Mesodermal cell (in vitro differentiated cells): ENCODE data around the gene C3orf80.

Source experiments
- H3K27ac ChIP-seq: 2 replicates; pipeline ENCODE4 v1.7.0; 2013; ENCODE audit warnings: mild to moderate bottlenecking, low read depth, low read length, moderate library complexity; ENCODE audit not compliant: severe bottlenecking
- H3K36me3 ChIP-seq: 2 replicates; pipeline ENCODE4 v1.7.1; 2013; ENCODE audit warnings: mild to moderate bottlenecking, low read length, moderate library complexity; ENCODE audit not compliant: control insufficient read depth, insufficient read depth
- H3K4me1 ChIP-seq: one replicate; pipeline ENCODE4 v1.7.1; 2013; ENCODE audit warnings: mild to moderate bottlenecking, low read length; ENCODE audit not compliant: insufficient read depth, control insufficient read depth, poor library complexity, severe bottlenecking
- H3K4me3 ChIP-seq: 2 replicates; pipeline ENCODE4 v1.7.0; 2013; ENCODE audit warnings: low read length, control low read depth, mild to moderate bottlenecking; ENCODE audit not compliant: insufficient read depth, poor library complexity, severe bottlenecking; ENCODE audit errors: extremely low read depth
- H3K9me3 ChIP-seq: 2 replicates; pipeline ENCODE4 v1.7.1; 2013; ENCODE audit warnings: mild to moderate bottlenecking, low read length, moderate library complexity; ENCODE audit not compliant: control insufficient read depth
- WGBS, 2 experiments: methylation state at CpG; one replicate each; pipeline ENCODE4 v1.1.5; 2013; ENCODE audit warnings: missing lambda C conversion rate in 2 of 2; ENCODE audit not compliant: insufficient coverage in 2 of 2; 5-methylcytosine and 5-hydroxymethylcytosine counted together

Gene C3orf80

GRCh38 chr3:160245261-160245800 lies 20.1 kb downstream of the C3orf80 start:
- no peaks in the 10 kb centered on the region for H3K36me3 ChIP-seq
- H3K4me1 ChIP-seq: no peaks in the 10 kb centered on the region
- WGBS, 2 experiments: 86 to 94% methylated on average over 6 to 7 of the region's 9 CpGs
- no peak overlapping the region for H3K4me3 ChIP-seq
- H3K9me3 ChIP-seq: no peaks in the 10 kb centered on the region
- no peak overlapping the region for H3K27ac ChIP-seq

- no peaks in the 10 kb centered on the region for H3K36me3 ChIP-seq
- H3K4me1 ChIP-seq: no peaks in the 10 kb centered on the region
- WGBS, 2 experiments: no CpG with 5 or more reads among the region's 1 CpG
- H3K9me3 ChIP-seq: no peaks in the 10 kb centered on the region
- H3K27ac ChIP-seq: no peak overlapping the region
- no peak overlapping the region for H3K4me3 ChIP-seq
These were observed 22.5 kb downstream of the C3orf80 start for GRCh38 chr3:160247766-160248165.

- no peaks in the 10 kb centered on the region for H3K9me3 ChIP-seq
- H3K27ac ChIP-seq: no peak overlapping the region
- no peak overlapping the region for H3K4me3 ChIP-seq
These were observed 28.1 kb downstream of the C3orf80 start for GRCh38 chr3:160253298-160253697.

GRCh38 chr3:160257606-160258005 lies 32.4 kb downstream of the C3orf80 start:
- Histone ChIP-seq H3K36me3 (no peaks in the 10 kb centered on the region), H3K9me3 (no peaks in the 10 kb centered on the region), H3K4me1 (no peaks in the 10 kb centered on the region), H3K4me3 (no peak overlapping the region), H3K27ac (no peak overlapping the region)
- 100% methylated on average over 1 of the region's 2 CpGs; no CpG with 5 or more reads in 1 of the 2 experiments for WGBS, 2 experiments

More at GRCh38 chr3:160253298-160253697, 28.1 kb downstream of the C3orf80 start:
- Histone ChIP-seq H3K36me3 (no peaks in the 10 kb centered on the region), H3K4me1 (no peaks in the 10 kb centered on the region)

GRCh38 chr3:160259589-160259988 lies 34.4 kb downstream of the C3orf80 start:
- Histone ChIP-seq H3K4me1 (no peaks in the 10 kb centered on the region), H3K9me3 (no peaks in the 10 kb centered on the region), H3K4me3 (no peak overlapping the region), H3K27ac (no peak overlapping the region), H3K36me3 (no peaks in the 10 kb centered on the region)
- WGBS, 2 experiments: 82 to 100% methylated on average over 1 of the region's 1 CpG

- H3K4me1 ChIP-seq: no peaks in the 10 kb centered on the region
- 92 to 94% methylated on average over 4 to 5 of the region's 7 CpGs for WGBS, 2 experiments
- H3K4me3 ChIP-seq: no peak overlapping the region
These were observed 35.5 kb downstream of the C3orf80 start for GRCh38 chr3:160260587-160261270.

GRCh38 chr3:160265088-160265487 lies 39.9 kb downstream of the C3orf80 start:
- no peak overlapping the region for H3K4me3 ChIP-seq
- H3K4me1 ChIP-seq: no peaks in the 10 kb centered on the region
- no peaks in the 10 kb centered on the region for H3K9me3 ChIP-seq
- 100% methylated on average over 1 of the region's 2 CpGs for whole genome bisulfite sequencing, 2 experiments
- no peaks in the 10 kb centered on the region for H3K36me3 ChIP-seq
- H3K27ac ChIP-seq: no peak overlapping the region

More at GRCh38 chr3:160260587-160261270, 35.5 kb downstream of the C3orf80 start:
- H3K27ac ChIP-seq: no peak overlapping the region
- no peaks in the 10 kb centered on the region for H3K36me3 ChIP-seq
- H3K9me3 ChIP-seq: no peaks in the 10 kb centered on the region
